ENCODE data around the gene HUWE1.

Gene HUWE1

GRCh38 chrX:53715346-53715924 is 28.9 kb upstream of the HUWE1 start:
- Histone ChIP-seq H3K36me3 (ENCODE audit: low read depth) (no peaks in the 10 kb centered on the region), H3K9me3 (ENCODE audit: severe bottlenecking) (no peaks in the 10 kb centered on the region), H3K27ac (ENCODE audit: poor library complexity, severe bottlenecking) (peak overlapping the region; percentile 38), H3K4me1 (ENCODE audit: insufficient read depth, poor library complexity, severe bottlenecking) (peaks cover 12% of the 10 kb centered on the region), H3K4me3 (ENCODE audit: severe bottlenecking) (no peak overlapping the region), H3K27me3 (ENCODE audit: insufficient read depth, poor library complexity, severe bottlenecking) (no peaks in the 10 kb centered on the region)
- TF ChIP-seq CTCF (IDR thresholded peaks at IDR 0.05; ENCODE audit: poor library complexity, severe bottlenecking), result no peak
- ATAC-seq (ENCODE audit: low read depth) (peak; percentile 52; the same call in 2 of the 3 replicates), DNase-seq (ENCODE audit: low spot score) (no peak)

GRCh38 chrX:53714580-53715345 is 28.2 kb upstream of the HUWE1 start:
- Histone ChIP-seq H3K27me3 (ENCODE audit: insufficient read depth, poor library complexity, severe bottlenecking) (no peaks in the 10 kb centered on the region), H3K27ac (ENCODE audit: poor library complexity, severe bottlenecking) (peak overlapping the region; percentile 38), H3K4me3 (ENCODE audit: severe bottlenecking) (no peak overlapping the region), H3K4me1 (ENCODE audit: insufficient read depth, poor library complexity, severe bottlenecking) (peaks cover 12% of the 10 kb centered on the region), H3K9me3 (ENCODE audit: severe bottlenecking) (no peaks in the 10 kb centered on the region), H3K36me3 (ENCODE audit: low read depth) (no peaks in the 10 kb centered on the region)
- DNase-seq (ENCODE audit: low spot score), result no peak
- ATAC-seq (ENCODE audit: low read depth), result peak; percentile 66
- no peak for TF ChIP-seq CTCF (IDR thresholded peaks at IDR 0.05; ENCODE audit: poor library complexity, severe bottlenecking)

GRCh38 chrX:53713987-53714579 is 27.6 kb upstream of the HUWE1 start:
- H3K4me3 ChIP-seq (ENCODE audit: severe bottlenecking), result no peak overlapping the region
- no peaks in the 10 kb centered on the region for H3K36me3 ChIP-seq (ENCODE audit: low read depth)
- peaks cover 12% of the 10 kb centered on the region for H3K4me1 ChIP-seq (ENCODE audit: insufficient read depth, poor library complexity, severe bottlenecking)
- ATAC-seq (ENCODE audit: low read depth) (no peak), DNase-seq (ENCODE audit: low spot score) (no peak)
- no peak for TF ChIP-seq CTCF (IDR thresholded peaks at IDR 0.05; ENCODE audit: poor library complexity, severe bottlenecking)
- no peaks in the 10 kb centered on the region for H3K27me3 ChIP-seq (ENCODE audit: insufficient read depth, poor library complexity, severe bottlenecking)
- H3K27ac ChIP-seq (ENCODE audit: poor library complexity, severe bottlenecking), result peak overlapping the region; percentile 38
- no peaks in the 10 kb centered on the region for H3K9me3 ChIP-seq (ENCODE audit: severe bottlenecking)

GRCh38 chrX:53711436-53711835 is 24.9 kb upstream of the HUWE1 start:
- ATAC-seq (ENCODE audit: low read depth) (peak; percentile 45), DNase-seq (ENCODE audit: low spot score) (no peak)
- no peaks in the 10 kb centered on the region for H3K36me3 ChIP-seq (ENCODE audit: low read depth)
- peaks cover 9% of the 10 kb centered on the region for H3K4me1 ChIP-seq (ENCODE audit: insufficient read depth, poor library complexity, severe bottlenecking)
- no peak for TF ChIP-seq CTCF (IDR thresholded peaks at IDR 0.05; ENCODE audit: poor library complexity, severe bottlenecking)
- H3K4me3 ChIP-seq (ENCODE audit: severe bottlenecking), result no peak overlapping the region
- H3K27me3 ChIP-seq (ENCODE audit: insufficient read depth, poor library complexity, severe bottlenecking), result no peaks in the 10 kb centered on the region
- H3K9me3 ChIP-seq (ENCODE audit: severe bottlenecking), result no peaks in the 10 kb centered on the region
- peak overlapping the region; percentile 19 for H3K27ac ChIP-seq (ENCODE audit: poor library complexity, severe bottlenecking)
